Umbilical cord (tissue), 2 donors: ENCODE results near the gene NPHP4. TPM values are rescaled to one million over a fixed set of nuclear protein-coding genes. Genes with fewer than 3 reads are reported as not detected.
A peak's percentile ranks its signal among the peaks of the same experiment; 100 is the strongest.

Experiments used
- DNase-seq: peaks from one replicate; pipeline ENCODE4 v3.0.0-alpha.2; 2015; ENCODE audit warnings: low spot score
- total RNA-seq: library from RNA; depleted of rRNA; stranded (reverse); fragments of >200 nt; gene quantifications from one replicate; pipeline ENCODE4 v1.2.3, GENCODE V29; 2014; ENCODE audit warnings: low replicate concordance; ENCODE audit not compliant: insufficient read depth

The NPHP4 gene
- total RNA-seq, 1 donor from 2014 or later, result 11.3 TPM

GRCh38 chr1:6024376-6024775, 32.2 kb upstream of the NPHP4 start:
- no peak for DNase-seq

GRCh38 chr1:6023346-6023745, 31.1 kb upstream of the NPHP4 start:
- no peak for DNase-seq

- no peak for DNase-seq
Observed at GRCh38 chr1:6022193-6022592, 30.0 kb upstream of the NPHP4 start.

GRCh38 chr1:6019166-6019845, 27.1 kb upstream of the NPHP4 start:
- no peak for DNase-seq

- DNase-seq, result peak; percentile 30
Observed at GRCh38 chr1:6017654-6018053, 25.4 kb upstream of the NPHP4 start.

- DNase-seq, result no peak
Observed at GRCh38 chr1:6016191-6016865, 24.1 kb upstream of the NPHP4 start.

- DNase-seq, result no peak
Observed at GRCh38 chr1:6014130-6014999, 22.1 kb upstream of the NPHP4 start.

- DNase-seq, result no peak
Observed at GRCh38 chr1:6013491-6013890, 21.3 kb upstream of the NPHP4 start.

- no peak for DNase-seq
Observed at GRCh38 chr1:6012529-6013318, 20.5 kb upstream of the NPHP4 start.

- no peak for DNase-seq
Observed at GRCh38 chr1:6011946-6012258, 19.7 kb upstream of the NPHP4 start.

GRCh38 chr1:6011161-6011945, 19.1 kb upstream of the NPHP4 start:
- no peak for DNase-seq

- DNase-seq, result no peak
Observed at GRCh38 chr1:6010554-6010953, 18.3 kb upstream of the NPHP4 start.

- peak; percentile 23 for DNase-seq
Observed at GRCh38 chr1:6009120-6010040, 17.2 kb upstream of the NPHP4 start.

- no peak for DNase-seq
Observed at GRCh38 chr1:6008696-6009095, 16.5 kb upstream of the NPHP4 start.

GRCh38 chr1:6008084-6008415, 15.8 kb upstream of the NPHP4 start:
- DNase-seq, result no peak

GRCh38 chr1:6007318-6008083, 15.3 kb upstream of the NPHP4 start:
- no peak for DNase-seq

- DNase-seq, result no peak
Observed at GRCh38 chr1:6006882-6007281, 14.7 kb upstream of the NPHP4 start.

- no peak for DNase-seq
Observed at GRCh38 chr1:6005276-6005917, 13.2 kb upstream of the NPHP4 start.
